ENCODE results near the gene MLST8. TPM values are rescaled to one million over a fixed set of nuclear protein-coding genes. Genes with fewer than 3 reads are reported as not detected.
"Not testable (repeated sequence)": the region's sequence is repeated elsewhere in the genome, so short reads cannot be mapped to it uniquely, and the experiment has no call there.

MLST8 gene
- total RNA-seq, 1 donor from 2014 or later = 32.1 TPM

- DNase-seq (ENCODE audit: low read depth, low spot score) = no peak
These were observed 39.9 kb downstream of the MLST8 start for GRCh38 chr16:2244926-2245795.

- DNase-seq (ENCODE audit: low read depth, low spot score) = no peak
These were observed 41.1 kb downstream of the MLST8 start for GRCh38 chr16:2246301-2246885.

- DNase-seq (ENCODE audit: low read depth, low spot score) = no peak
These were observed 45.5 kb downstream of the MLST8 start for GRCh38 chr16:2250652-2251295.

GRCh38 chr16:2251296-2252111 lies 46.2 kb downstream of the MLST8 start, which contains the start of gene ECI1:
TSS of gene ECI1 (minus strand) at chr16:2251587. CDS start at chr16:2251566, 21 bp downstream.
- peak; percentile 67 for DNase-seq (ENCODE audit: low read depth, low spot score)

- no peak for DNase-seq (ENCODE audit: low read depth, low spot score)
These were observed 47.5 kb downstream of the MLST8 start for GRCh38 chr16:2252806-2253148.

- DNase-seq (ENCODE audit: low read depth, low spot score) = no peak
These were observed 48.0 kb downstream of the MLST8 start for GRCh38 chr16:2253293-2253692.

- no peak for DNase-seq (ENCODE audit: low read depth, low spot score)
These were observed 51.4 kb downstream of the MLST8 start for GRCh38 chr16:2256531-2257140.

- DNase-seq (ENCODE audit: low read depth, low spot score) = no peak
These were observed 52.5 kb downstream of the MLST8 start for GRCh38 chr16:2257726-2258125.

- not testable (repeated sequence) for DNase-seq (ENCODE audit: low read depth, low spot score)
These were observed 53.3 kb downstream of the MLST8 start for GRCh38 chr16:2258530-2258929.

Other genes starting within 250 kb of the MLST8 start
- 169 and 200 TPM in 2 replicates for gene NDUFB10, start 245.9 kb upstream of the MLST8 start, total RNA-seq
- gene RPS2, start 240.6 kb upstream of the MLST8 start, total RNA-seq = 2,313 and 4,514 TPM in 2 replicates
- gene RNF151, start 238.6 kb upstream of the MLST8 start, total RNA-seq = not detected in 2 replicates
- gene TBL3, start 233.4 kb upstream of the MLST8 start, total RNA-seq = 59.4 and 61.9 TPM in 2 replicates
- gene NOXO1, start 224.0 kb upstream of the MLST8 start, total RNA-seq = 0.07 and 0.13 TPM in 2 replicates
- 13.5 and 21.1 TPM in 2 replicates for gene GFER, start 221.3 kb upstream of the MLST8 start, total RNA-seq
- 1.8 and 5.6 TPM in 2 replicates for gene SYNGR3, start 215.5 kb upstream of the MLST8 start, total RNA-seq
- 22.8 and 23.4 TPM in 2 replicates for gene ZNF598, start 195.6 kb upstream of the MLST8 start, total RNA-seq
- 0.33 and 0.46 TPM in 2 replicates for gene NPW, start 185.7 kb upstream of the MLST8 start, total RNA-seq
- 53.2 and 76.2 TPM in 2 replicates for gene NHERF2, start 178.6 kb upstream of the MLST8 start, total RNA-seq
- gene NTHL1, start 157.6 kb upstream of the MLST8 start, total RNA-seq = 48.6 and 48.9 TPM in 2 replicates
- 35.1 and 47.5 TPM in 2 replicates for gene TSC2, start 157.5 kb upstream of the MLST8 start, total RNA-seq
- 35.4 and 39.8 TPM in 2 replicates for gene PKD1, start 69.6 kb upstream of the MLST8 start, total RNA-seq
- 0.46 and 1.1 TPM in 2 replicates for gene RAB26, start 56.8 kb upstream of the MLST8 start, total RNA-seq
- gene TRAF7, start 49.7 kb upstream of the MLST8 start, total RNA-seq = 88.8 and 95.7 TPM in 2 replicates
- gene CASKIN1, start 8.8 kb upstream of the MLST8 start, total RNA-seq = 0.04 and 0.26 TPM in 2 replicates
- gene BRICD5, start 5.4 kb downstream of the MLST8 start, total RNA-seq = 1.1 and 6.5 TPM in 2 replicates
- 19.3 and 25.8 TPM in 2 replicates for gene PGP, start 9.4 kb downstream of the MLST8 start, total RNA-seq
- gene E4F1, start 18.1 kb downstream of the MLST8 start, total RNA-seq = 30.3 and 34.0 TPM in 2 replicates
- gene DNASE1L2, start 31.0 kb downstream of the MLST8 start, total RNA-seq = 0.26 and 0.85 TPM in 2 replicates
- gene ECI1, start 46.1 kb downstream of the MLST8 start, total RNA-seq = 35.1 and 35.3 TPM in 2 replicates
- 64.5 and 77.5 TPM in 2 replicates for gene RNPS1, start 62.7 kb downstream of the MLST8 start, total RNA-seq
- 26.2 and 31.5 TPM in 2 replicates for gene ABCA3, start 135.3 kb downstream of the MLST8 start, total RNA-seq
- gene CCNF, start 224.0 kb downstream of the MLST8 start, total RNA-seq = 32.3 and 60.7 TPM in 2 replicates